Neural progenitor cell (in vitro differentiated cells): ENCODE measurements around the gene VPS29.

Experiments used
- EZH2 ChIP-seq: fragments of 200-600 bp; sonication (generic); IDR thresholded peaks from 2 replicates; pipeline ENCODE4 v1.6.1; 2017; ENCODE audit warnings: antibody characterized with exemption, mild to moderate bottlenecking, moderate library complexity
- EZH2phosphoT487 ChIP-seq: fragments of 200-600 bp; sonication (generic); IDR thresholded peaks from 2 replicates; pipeline ENCODE4 v1.6.1; 2017; ENCODE audit warnings: antibody characterized with exemption
- TF ChIP-seq, protein P1 (sequence below): fragments of 200-600 bp; sonication (generic); IDR thresholded peaks from 2 replicates; pipeline ENCODE4 v1.5.1; 2017; ENCODE audit warnings: antibody characterized with exemption, mild to moderate bottlenecking

DNA sequence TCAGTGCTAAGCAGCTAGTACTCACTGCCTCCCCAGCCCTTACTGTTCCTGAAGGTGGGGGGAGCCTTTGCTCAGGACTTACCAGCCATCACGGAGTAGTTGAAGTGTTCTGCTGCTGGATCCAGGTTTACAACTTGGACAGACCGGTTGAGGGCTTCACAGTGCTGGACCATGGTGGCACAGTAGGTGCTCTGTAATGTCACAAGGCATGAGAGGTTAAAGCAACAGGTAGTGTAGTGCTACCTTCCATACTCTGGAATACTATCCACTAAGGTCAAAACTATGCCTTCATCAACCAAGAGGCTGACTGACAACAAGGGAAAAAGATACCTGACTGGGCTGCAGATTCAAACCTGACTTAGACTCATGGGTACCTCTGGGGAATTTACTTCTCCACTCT lies 36.9 kb downstream of the VPS29 start:
- TF ChIP-seq EZH2phosphoT487 (no peak), EZH2 (no peak)
- TF ChIP-seq, protein P1, sequence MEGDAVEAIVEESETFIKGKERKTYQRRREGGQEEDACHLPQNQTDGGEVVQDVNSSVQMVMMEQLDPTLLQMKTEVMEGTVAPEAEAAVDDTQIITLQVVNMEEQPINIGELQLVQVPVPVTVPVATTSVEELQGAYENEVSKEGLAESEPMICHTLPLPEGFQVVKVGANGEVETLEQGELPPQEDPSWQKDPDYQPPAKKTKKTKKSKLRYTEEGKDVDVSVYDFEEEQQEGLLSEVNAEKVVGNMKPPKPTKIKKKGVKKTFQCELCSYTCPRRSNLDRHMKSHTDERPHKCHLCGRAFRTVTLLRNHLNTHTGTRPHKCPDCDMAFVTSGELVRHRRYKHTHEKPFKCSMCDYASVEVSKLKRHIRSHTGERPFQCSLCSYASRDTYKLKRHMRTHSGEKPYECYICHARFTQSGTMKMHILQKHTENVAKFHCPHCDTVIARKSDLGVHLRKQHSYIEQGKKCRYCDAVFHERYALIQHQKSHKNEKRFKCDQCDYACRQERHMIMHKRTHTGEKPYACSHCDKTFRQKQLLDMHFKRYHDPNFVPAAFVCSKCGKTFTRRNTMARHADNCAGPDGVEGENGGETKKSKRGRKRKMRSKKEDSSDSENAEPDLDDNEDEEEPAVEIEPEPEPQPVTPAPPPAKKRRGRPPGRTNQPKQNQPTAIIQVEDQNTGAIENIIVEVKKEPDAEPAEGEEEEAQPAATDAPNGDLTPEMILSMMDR: no peak
